C4-2B (cell line): ENCODE results near the gene ARHGAP15.

Experiments used
- H3K27ac ChIP-seq: fragments of 450-650 bp; 2 replicates; pipeline ENCODE4 v1.5.1; 2017
- ZFX ChIP-seq: fragments of 450-650 bp; IDR thresholded peaks from 2 replicates; pipeline ENCODE4 v1.6.1; 2017
- TF ChIP-seq, protein P1 (sequence below): fragments of 450-650 bp; conservative IDR thresholded peaks from 2 replicates; pipeline ENCODE4 v1.5.1; 2017; ENCODE audit warnings: mild to moderate bottlenecking

Gene ARHGAP15

DNA sequence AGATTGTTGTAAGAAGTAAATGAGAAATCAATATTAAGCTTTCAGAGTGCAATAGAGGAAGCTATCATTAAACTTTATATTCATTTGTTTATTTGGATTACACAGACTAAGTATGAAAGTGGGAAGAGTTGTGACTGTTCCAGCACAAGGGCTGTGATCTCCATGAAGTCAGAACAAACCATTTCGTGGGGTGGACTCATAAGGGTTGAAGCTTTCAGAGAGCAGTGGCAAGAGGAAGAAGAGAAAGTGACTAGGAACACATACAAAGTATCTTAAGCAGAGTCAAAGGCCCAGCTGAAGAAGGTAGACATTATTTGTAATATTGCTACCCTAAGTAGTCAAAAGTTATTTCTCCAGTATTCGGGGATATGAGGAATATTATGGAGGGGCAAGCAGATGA lies 117.0 kb downstream of the ARHGAP15 start:
- TF ChIP-seq, protein P1, sequence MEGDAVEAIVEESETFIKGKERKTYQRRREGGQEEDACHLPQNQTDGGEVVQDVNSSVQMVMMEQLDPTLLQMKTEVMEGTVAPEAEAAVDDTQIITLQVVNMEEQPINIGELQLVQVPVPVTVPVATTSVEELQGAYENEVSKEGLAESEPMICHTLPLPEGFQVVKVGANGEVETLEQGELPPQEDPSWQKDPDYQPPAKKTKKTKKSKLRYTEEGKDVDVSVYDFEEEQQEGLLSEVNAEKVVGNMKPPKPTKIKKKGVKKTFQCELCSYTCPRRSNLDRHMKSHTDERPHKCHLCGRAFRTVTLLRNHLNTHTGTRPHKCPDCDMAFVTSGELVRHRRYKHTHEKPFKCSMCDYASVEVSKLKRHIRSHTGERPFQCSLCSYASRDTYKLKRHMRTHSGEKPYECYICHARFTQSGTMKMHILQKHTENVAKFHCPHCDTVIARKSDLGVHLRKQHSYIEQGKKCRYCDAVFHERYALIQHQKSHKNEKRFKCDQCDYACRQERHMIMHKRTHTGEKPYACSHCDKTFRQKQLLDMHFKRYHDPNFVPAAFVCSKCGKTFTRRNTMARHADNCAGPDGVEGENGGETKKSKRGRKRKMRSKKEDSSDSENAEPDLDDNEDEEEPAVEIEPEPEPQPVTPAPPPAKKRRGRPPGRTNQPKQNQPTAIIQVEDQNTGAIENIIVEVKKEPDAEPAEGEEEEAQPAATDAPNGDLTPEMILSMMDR = no peak
- TF ChIP-seq ZFX = no peak
- H3K27ac ChIP-seq = no peak overlapping the region

DNA sequence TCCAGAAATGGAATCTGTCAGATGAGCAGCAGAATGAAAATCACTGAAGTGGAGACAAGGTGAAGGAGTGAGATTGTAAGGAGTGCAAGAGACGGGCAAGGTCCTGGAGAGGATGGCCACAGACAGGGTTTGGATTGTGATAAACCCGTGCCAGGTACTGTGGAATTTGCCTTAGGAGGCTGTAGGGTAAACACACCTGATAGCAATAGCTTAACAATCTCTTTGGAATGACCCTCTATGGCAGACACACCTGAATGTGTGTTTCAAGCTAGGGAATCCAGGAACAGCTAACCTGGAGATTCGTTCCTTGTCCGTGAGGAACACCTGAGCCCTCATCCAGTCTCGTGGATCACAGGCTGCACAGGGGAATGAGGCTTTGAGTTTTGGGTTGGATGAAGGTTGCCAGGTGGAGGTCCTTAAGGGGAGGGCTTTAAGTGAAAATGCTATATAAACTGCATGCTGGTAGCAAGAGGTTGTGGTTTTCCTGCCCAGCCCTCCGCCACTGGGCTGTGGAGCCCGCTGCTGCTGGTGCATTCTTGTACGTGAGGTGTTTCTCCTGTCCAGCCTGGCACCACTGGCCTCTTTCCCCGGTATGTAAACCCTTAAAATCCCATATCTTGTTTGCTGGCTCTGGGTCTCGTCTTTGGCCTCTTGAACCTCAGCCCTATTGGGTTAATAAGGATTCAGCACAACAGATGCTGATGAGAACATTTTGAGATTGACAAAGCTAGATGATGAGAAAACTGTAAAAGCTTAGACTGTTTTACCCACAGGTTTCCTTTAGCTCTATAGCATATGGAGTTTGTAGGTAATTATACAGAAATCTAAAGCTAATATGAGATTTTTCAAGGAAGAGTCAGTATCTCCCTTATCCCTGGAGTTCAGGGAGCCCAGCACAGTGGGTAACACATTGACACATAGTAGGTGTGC lies 117.9 kb downstream of the ARHGAP15 start:
- TF ChIP-seq, protein P1 = no peak
- no peak for TF ChIP-seq ZFX
- H3K27ac ChIP-seq = no peak overlapping the region

DNA sequence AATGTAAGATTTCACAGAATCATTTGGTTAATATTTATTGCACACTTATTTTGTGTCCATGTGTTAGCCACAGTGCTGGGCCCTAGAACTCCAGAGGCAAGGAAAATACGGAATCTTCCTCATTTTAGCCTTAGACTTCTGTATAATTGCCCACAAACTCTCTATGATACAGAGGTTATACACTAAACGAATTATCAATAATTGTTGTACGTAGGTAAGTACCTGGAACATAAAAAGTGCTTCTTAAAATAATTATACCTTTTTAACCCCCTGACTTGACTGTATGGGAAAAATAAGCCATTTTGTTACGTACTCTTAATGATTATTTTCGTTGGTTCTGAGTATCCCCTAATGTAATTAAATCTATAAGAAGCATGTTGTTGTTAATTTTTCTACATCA lies 119.4 kb downstream of the ARHGAP15 start:
- no peak for TF ChIP-seq ZFX
- TF ChIP-seq, protein P1 = no peak
- H3K27ac ChIP-seq = no peak overlapping the region

DNA sequence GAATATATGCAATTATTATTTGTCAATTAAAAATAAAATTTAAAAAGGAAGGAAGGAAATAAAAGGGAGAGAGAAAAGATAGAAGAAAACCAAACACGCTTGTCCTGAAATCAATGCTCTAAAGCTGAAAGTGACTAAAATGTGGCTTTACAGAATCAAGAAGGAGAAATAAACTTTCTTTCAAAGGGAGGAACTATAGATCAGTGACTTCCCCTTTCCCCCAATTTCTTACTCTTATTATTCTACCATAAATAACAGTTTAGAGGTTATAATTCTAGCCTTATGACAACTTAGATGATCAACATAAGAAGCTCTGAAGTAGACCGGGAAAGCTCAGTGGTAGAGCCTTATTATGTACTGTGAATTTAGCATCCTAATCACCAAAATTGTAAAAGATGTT lies 122.5 kb downstream of the ARHGAP15 start:
- no peak for TF ChIP-seq ZFX
- TF ChIP-seq, protein P1 = no peak
- no peak overlapping the region for H3K27ac ChIP-seq

DNA sequence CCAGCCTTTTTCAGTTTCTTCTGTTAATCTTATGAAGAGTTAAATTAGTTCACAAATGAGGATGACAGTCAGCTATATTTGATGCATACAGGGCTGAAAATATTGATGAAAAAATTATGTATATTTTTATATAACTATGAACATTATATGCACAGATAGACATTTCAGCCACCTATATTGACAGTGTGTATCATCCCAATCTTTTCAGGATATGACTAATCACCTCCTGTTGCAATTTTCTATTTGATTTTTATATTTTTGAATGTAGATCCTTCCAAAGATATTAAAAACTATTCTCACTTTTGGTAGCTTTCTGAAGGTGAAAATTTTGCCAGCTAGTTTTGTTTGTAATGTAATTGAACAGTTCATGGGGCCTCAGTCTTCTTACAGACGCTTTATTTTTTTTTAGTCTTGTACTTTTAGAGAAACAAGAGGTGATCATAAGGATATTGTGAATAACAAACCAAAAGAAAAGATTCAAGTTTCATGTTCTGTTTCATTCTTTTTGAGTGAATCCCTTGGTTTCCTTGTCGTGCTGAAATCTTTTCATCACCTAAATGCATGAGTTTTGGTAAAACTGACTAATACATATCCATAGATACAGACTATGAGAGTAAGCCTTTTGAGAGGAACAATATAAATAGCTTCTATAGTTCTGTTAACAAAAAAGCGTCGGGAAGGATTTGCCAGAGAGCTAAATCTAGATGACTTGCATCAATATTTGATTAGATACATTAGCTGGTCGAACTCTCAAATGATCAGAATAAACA lies 123.1 kb downstream of the ARHGAP15 start:
- TF ChIP-seq, protein P1 = no peak
- TF ChIP-seq ZFX = no peak
- no peak overlapping the region for H3K27ac ChIP-seq

DNA sequence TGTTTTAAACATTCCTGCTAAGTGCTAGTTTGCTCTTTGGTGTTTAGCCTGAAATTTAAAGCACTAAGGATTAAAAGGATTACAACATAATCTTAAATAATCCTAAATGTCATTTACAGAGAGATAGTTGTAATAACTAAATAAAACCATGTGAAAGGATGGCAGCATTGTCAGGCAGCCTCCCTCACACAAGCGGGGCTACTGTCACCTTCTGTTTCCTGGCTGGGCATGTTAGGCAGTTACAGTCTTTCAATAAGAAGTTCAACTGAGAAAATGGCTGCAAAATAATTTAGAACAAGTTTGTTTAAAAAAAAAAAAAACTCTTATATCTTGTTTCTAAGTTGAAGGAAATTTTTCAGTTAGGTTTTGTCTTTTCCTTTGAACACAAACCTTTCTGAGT lies 124.9 kb downstream of the ARHGAP15 start:
- TF ChIP-seq ZFX = no peak
- no peak overlapping the region for H3K27ac ChIP-seq

DNA sequence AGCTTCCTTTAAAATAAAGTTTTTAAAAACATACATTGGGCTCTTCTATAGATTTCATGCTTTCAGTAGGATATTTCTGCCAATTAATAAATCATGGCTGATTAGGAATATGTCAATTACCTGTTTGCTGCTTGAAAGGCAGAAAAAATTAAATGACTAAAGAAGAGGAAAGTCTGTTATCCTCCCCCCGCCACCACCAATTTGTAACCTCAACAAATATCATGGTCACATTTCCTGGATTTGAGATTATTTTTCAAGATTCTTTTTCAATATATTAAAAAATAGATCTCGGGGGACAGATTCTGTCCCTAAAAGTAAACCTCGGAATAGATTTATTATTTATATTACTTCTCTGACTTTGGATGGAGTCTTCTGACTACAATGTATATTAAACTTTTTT lies 125.9 kb downstream of the ARHGAP15 start:
- no peak for TF ChIP-seq ZFX
- TF ChIP-seq, protein P1 = no peak
- H3K27ac ChIP-seq = no peak overlapping the region
